Body of pancreas (tissue), 4 donors: ENCODE results near the gene SOX18. TPM values are rescaled to one million over a fixed set of nuclear protein-coding genes. Genes with fewer than 3 reads are reported as not detected.

Experiments used
- ATAC-seq: fragments of 150-250 bp; one replicate; pipeline ENCODE4 v1.9.1; 2016
- DNase-seq, 4 donors: peaks; one replicate each; pipeline ENCODE4 v3.0.0-alpha.2; 2019
- H3K27ac ChIP-seq, 4 donors: fragments of 200-600 bp; sonication (generic); 1 replicate in 3 of 4; 2 replicates in 1 of 4; pipeline versions ENCODE4 v1.5.1 to v1.6.1; 2016 to 2019; ENCODE audit warnings: mild to moderate bottlenecking in 1 of 4, mixed read lengths in 1 of 4, moderate library complexity in 1 of 4
- H3K27me3 ChIP-seq, 2 donors: fragments of 200-600 bp; sonication (generic); one replicate each; pipeline ENCODE4 v1.6.0; 2016; ENCODE audit warnings: mild to moderate bottlenecking in 1 of 2
- H3K36me3 ChIP-seq, 2 donors: fragments of 200-600 bp; sonication (generic); replicated peaks in 1 of 2; 2 replicates each; pipeline ENCODE4 v1.5.1; 2016; ENCODE audit warnings: low read depth in 2 of 2; ENCODE audit not compliant: insufficient read depth in 1 of 2
- H3K4me1 ChIP-seq: fragments of 200-600 bp; sonication (generic); one replicate; pipeline ENCODE4 v1.6.0; 2016
- H3K4me3 ChIP-seq, 2 donors: fragments of 200-600 bp; sonication (generic); 1 replicate in 1 of 2; 2 replicates in 1 of 2; pipeline ENCODE4 v1.5.1; 2016 to 2019
- H3K9me3 ChIP-seq, 3 donors: fragments of 200-600 bp; sonication (generic); 1 replicate in 2 of 3; 2 replicates in 1 of 3; pipeline ENCODE4 v1.5.1; 2016
- POLR2A ChIP-seq, 3 donors: fragments of 450-650 bp; IDR thresholded peaks; one replicate each; pipeline ENCODE4 v1.6.1; 2016; ENCODE audit warnings: antibody characterized with exemption in 3 of 3, mild to moderate bottlenecking in 2 of 3
- WGBS, 2 donors: methylation state at CpG; one replicate each; pipeline ENCODE4 v1.1.5; 2017; 5-methylcytosine and 5-hydroxymethylcytosine counted together
- intact Hi-C: fragments of 100-400 bp; cut with DNase I; formaldehyde crosslinking; loops from one replicate; pipeline ENCODE4 v1.15.1; 2023
- total RNA-seq, 2 donors: library from RNA; depleted of rRNA; stranded (reverse); fragments of >200 nt; gene quantifications; one replicate each; pipeline ENCODE4 v1.1.0, GENCODE V29; 2016
- TF ChIP-seq, protein P1 (sequence below), 7 experiments: fragments of 450-650 bp in 4 of 7; fragments of 200-600 bp in 3 of 7; sonication (generic) in 3 of 7; IDR thresholded peaks; one replicate each; pipeline ENCODE4 v1.5.1; 2016 to 2019; ENCODE audit warnings: antibody characterized with exemption in 7 of 7

Gene SOX18
- 10 to 100 TPM in 1 of 2 donors, 1 to 10 TPM in 1; 6.5 to 17.1 TPM for total RNA-seq

GRCh38 chr20:64049060-64049877 lies at the start of gene SOX18:
Gene SOX18 (minus strand): TSS chr20:64049639. CDS start chr20:64049516, 123 bp downstream.
- ATAC-seq = no peak

DNA sequence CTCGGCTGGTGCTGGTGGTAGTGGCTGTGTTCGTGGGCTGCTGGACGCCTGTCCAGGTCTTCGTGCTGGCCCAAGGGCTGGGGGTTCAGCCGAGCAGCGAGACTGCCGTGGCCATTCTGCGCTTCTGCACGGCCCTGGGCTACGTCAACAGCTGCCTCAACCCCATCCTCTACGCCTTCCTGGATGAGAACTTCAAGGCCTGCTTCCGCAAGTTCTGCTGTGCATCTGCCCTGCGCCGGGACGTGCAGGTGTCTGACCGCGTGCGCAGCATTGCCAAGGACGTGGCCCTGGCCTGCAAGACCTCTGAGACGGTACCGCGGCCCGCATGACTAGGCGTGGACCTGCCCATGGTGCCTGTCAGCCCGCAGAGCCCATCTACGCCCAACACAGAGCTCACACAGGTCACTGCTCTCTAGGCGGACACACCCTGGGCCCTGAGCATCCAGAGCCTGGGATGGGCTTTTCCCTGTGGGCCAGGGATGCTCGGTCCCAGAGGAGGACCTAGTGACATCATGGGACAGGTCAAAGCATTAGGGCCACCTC lies 49.1 kb upstream of the SOX18 start:
- ATAC-seq = no peak
- H3K36me3 ChIP-seq = no peaks in the 10 kb centered on the region
- H3K27me3 ChIP-seq = peaks cover 0 to 6% of the 10 kb centered on the region in 2 donors
- intact Hi-C loops = no loop called here
- H3K9me3 ChIP-seq = no peaks in the 10 kb centered on the region
- TF ChIP-seq POLR2A (IDR thresholded peaks at IDR 0.05) = no peak
- TF ChIP-seq, protein P1, sequence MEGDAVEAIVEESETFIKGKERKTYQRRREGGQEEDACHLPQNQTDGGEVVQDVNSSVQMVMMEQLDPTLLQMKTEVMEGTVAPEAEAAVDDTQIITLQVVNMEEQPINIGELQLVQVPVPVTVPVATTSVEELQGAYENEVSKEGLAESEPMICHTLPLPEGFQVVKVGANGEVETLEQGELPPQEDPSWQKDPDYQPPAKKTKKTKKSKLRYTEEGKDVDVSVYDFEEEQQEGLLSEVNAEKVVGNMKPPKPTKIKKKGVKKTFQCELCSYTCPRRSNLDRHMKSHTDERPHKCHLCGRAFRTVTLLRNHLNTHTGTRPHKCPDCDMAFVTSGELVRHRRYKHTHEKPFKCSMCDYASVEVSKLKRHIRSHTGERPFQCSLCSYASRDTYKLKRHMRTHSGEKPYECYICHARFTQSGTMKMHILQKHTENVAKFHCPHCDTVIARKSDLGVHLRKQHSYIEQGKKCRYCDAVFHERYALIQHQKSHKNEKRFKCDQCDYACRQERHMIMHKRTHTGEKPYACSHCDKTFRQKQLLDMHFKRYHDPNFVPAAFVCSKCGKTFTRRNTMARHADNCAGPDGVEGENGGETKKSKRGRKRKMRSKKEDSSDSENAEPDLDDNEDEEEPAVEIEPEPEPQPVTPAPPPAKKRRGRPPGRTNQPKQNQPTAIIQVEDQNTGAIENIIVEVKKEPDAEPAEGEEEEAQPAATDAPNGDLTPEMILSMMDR (IDR thresholded peaks at IDR 0.05) = no peak
- no peak overlapping the region for H3K27ac ChIP-seq
- DNase-seq = no peak
- 91 to 94% methylated on average over 4 to 28 of the region's 28 CpGs for WGBS, 2 donors
- peaks cover 12% of the 10 kb centered on the region for H3K4me1 ChIP-seq
- H3K4me3 ChIP-seq = no peak overlapping the region

More at GRCh38 chr20:64049060-64049877, at the start of gene SOX18:
- H3K27ac ChIP-seq = peak within 1 kb of the TSS in 2 of 4 donors; percentile 31 to 53
- DNase-seq = no peak
- H3K27me3 ChIP-seq = peaks cover 0 to 12% of the 10 kb centered on the region in 2 donors
- H3K36me3 ChIP-seq = no peaks in the 10 kb centered on the region
- peaks cover 14% of the 10 kb centered on the region for H3K4me1 ChIP-seq
- TF ChIP-seq POLR2A (IDR thresholded peaks at IDR 0.05) = no peak
- TF ChIP-seq, protein P1 (IDR thresholded peaks at IDR 0.05) = no peak
- 1% methylated on average over 104 of the region's 111 CpGs; no CpG with 5 or more reads in 1 of the 2 donors for WGBS, 2 donors
- intact Hi-C loops = no loop called here
- no peak within 1 kb of the TSS for H3K4me3 ChIP-seq
- no peaks in the 10 kb centered on the region for H3K9me3 ChIP-seq

DNA sequence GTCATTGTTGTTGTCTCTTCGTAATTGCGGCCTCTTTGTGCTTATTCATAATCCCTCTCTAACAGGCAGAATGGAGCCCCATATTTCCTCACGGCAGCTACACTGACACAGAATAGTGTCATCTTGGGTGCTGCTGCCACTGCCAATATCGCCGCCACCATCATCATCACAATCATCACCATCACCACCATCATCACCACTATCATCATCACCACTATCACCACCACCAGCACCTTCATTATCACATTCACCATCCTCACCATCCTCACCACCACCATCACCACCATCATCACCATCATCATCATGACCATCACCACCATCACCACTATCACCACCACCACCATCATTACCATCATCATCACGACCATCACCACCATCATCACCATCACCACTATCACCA lies 47.1 kb upstream of the SOX18 start:
- no peak overlapping the region for H3K4me3 ChIP-seq
- H3K4me1 ChIP-seq = no peaks in the 10 kb centered on the region
- no peak overlapping the region for H3K27ac ChIP-seq
- no peak for ATAC-seq
- WGBS, 2 donors = 79 to 80% methylated on average over 6 of the region's 6 CpGs
- no peaks in the 10 kb centered on the region for H3K9me3 ChIP-seq
- no peak for DNase-seq
- no peaks in the 10 kb centered on the region for H3K36me3 ChIP-seq
- intact Hi-C loops = no loop called here
- TF ChIP-seq, protein P1 (IDR thresholded peaks at IDR 0.05) = no peak
- TF ChIP-seq POLR2A (IDR thresholded peaks at IDR 0.05) = no peak
- peaks cover 0 to 2% of the 10 kb centered on the region in 2 donors for H3K27me3 ChIP-seq

DNA sequence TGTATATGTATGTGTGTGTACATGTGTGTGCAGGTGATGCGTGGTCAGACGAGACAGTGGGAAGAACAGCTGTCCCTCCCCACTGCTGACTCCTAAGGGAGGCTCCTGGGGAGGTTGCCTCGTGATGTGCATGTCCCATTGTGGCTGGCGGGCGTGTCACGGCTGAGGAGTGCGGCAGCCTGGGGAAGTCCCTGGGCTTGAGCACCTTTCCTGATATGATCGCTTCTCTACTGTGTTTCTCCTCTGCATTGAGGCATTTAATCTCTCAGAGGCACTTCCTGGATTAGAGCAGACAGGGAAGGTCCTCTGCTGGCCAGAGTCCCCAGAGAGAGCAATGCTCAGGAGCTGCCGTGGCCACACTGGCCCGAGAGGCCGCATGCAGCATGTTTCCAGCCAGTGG lies 46.5 kb upstream of the SOX18 start:
- ATAC-seq (no peak), DNase-seq (no peak)
- Histone ChIP-seq H3K27ac (no peak overlapping the region), H3K4me1 (no peaks in the 10 kb centered on the region), H3K27me3 (no peaks in the 10 kb centered on the region), H3K4me3 (no peak overlapping the region), H3K9me3 (no peaks in the 10 kb centered on the region), H3K36me3 (no peaks in the 10 kb centered on the region)
- intact Hi-C loops = no loop called here
- TF ChIP-seq, protein P1 (IDR thresholded peaks at IDR 0.05) = no peak
- no peak for TF ChIP-seq POLR2A (IDR thresholded peaks at IDR 0.05)
- 73 to 74% methylated on average over 11 of the region's 11 CpGs for WGBS, 2 donors
